Gastrocnemius medialis (tissue), 4 donors: ENCODE data around the gene UBE2S.

ENCODE experiments used
- CTCF ChIP-seq, 5 experiments: fragments of 450-650 bp in 3 of 5; fragments of 200-600 bp in 2 of 5; sonication (generic) in 2 of 5; IDR thresholded peaks in 4 of 5; conservative IDR thresholded peaks in 1 of 5; 1 replicate in 4 of 5; 2 replicates in 1 of 5; pipeline ENCODE4 v1.5.1; 2016 to 2019; ENCODE audit warnings: antibody characterized with exemption in 5 of 5, mild to moderate bottlenecking in 3 of 5, moderate library complexity in 3 of 5
- POLR2A ChIP-seq, 2 donors: fragments of 450-650 bp; IDR thresholded peaks; one replicate each; pipeline ENCODE4 v1.6.1; 2017; ENCODE audit warnings: antibody characterized with exemption in 2 of 2, mild to moderate bottlenecking in 2 of 2, moderate library complexity in 2 of 2

- TF ChIP-seq CTCF (IDR thresholded peaks at IDR 0.05 in 4 of 5, conservative IDR thresholded peaks at IDR 0.05 in 1 of 5) (no peak), POLR2A (IDR thresholded peaks at IDR 0.05) (no peak)
Observed at GRCh38 chr19:55362174-55362989, 45.2 kb downstream of the UBE2S start.
